Stimulated activated CD4-positive, alpha-beta T cell treated with anti-CD3 and anti-CD28 coated beads, TNF-alpha, amount 100 ng/mL, for 48 hours (primary cell): ENCODE data around the gene LINGO4.
A peak's percentile ranks its signal among the peaks of the same experiment; 100 is the strongest.

Experiments used
- DNase-seq, 3 donors: peaks; one replicate each; pipeline ENCODE4 v3.0.0-alpha.2; 2020; ENCODE audit warnings: low read depth in 3 of 3

The LINGO4 gene

GRCh38 chr1:151834239-151834638 lies 29.0 kb upstream of the LINGO4 start:
- DNase-seq = no peak

DNA sequence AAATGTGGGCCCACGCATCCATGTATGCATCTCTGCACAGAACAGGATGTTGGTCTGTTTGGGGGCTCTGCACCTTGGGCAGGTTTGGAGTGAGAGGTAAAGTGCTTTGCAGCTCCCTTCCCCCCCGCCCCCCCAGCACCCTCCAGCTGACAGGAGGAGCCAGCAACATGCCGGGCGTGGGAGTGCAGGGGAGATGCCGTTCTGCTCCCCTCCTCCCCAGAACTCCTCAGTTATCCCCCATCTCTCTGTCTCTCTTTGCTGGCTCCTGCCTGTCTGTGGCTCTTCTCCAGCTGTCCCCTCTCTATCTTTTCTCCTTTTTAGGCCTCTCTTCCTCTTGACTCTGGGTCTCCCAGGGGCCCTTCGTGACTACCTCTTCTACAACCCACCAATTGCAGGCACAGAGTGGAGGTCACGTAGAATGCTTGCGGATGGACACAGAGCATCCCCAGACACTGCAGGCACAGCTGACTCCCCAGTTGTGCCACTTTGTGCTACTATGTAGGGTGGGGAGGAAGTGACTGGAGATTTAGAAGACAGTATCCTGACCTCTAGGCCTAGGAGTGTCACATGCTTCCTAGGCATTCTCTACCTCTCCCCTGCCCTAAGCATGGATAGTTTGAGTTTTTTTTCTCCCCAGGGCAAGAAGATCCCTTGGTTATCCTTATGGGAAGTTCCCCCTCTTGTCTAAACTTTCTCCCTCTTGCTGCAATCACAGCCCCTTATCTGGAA lies 28.1 kb upstream of the LINGO4 start:
- no peak for DNase-seq

- no peak for DNase-seq
These were observed 27.2 kb upstream of the LINGO4 start for GRCh38 chr1:151832318-151832980.

DNA sequence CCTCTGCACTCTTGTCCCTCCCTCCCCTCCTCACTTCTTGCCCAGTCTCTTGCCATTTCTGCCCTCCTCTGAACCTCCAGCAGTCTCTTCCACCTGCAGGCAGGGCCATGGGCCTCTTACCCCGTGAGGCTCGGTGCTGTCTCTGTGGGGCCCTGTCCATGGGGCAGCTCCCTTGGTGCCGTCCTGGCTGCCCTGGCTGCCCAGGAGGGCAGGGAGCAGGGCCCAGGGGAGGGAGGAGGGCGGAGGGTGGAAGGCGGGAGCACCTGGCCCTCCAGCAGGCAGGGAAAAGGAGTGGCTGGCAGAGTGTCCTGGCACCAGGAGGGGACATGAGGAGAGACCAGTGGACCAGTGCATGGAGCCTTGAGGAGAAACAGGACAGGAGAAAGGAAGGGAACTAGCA lies 26.4 kb upstream of the LINGO4 start, which contains the start of gene RORC:
Gene RORC, minus strand, starts transcription at position 198 of the 400 bp plus-strand sequence. Its CDS starts 38 bp downstream, at position 160.
- no peak for DNase-seq

DNA sequence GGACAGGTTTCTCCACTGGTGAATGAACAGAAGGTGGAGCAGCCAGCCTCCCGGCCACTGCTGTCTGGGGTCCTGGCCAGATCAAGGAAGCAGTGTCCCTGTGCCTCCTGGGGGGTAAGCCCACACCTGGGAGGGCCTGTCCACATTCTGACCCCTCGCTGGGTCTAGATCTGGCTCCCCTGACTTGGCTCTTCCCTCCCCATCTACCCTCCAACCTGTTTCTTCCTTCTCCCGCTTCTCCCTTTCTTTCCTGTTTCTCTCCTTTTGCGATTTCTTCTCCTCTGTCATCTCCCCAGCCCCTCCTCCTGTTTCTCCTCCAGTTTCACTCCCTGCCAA lies 26.0 kb upstream of the LINGO4 start:
- no peak for DNase-seq

DNA sequence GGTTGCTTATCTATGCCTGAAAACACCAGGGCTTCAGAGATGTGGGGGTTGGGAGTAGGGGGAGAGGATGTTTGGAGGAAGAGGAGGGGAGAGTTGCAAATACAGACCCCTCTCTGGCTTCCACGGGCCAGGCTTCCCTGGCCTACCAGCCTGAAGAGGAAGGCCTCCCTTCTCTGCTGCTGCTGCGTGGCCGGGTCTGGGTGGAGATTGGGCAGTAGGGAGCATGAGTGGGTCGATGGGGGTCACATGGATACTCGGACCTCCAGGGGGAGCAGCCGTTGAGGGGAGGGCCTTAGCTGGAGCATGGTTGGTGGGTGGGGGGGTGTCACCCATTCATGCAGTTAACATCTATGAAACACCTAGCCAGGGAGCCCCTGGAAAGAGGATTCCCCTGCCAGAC lies 24.8 kb upstream of the LINGO4 start:
- no peak for DNase-seq

DNA sequence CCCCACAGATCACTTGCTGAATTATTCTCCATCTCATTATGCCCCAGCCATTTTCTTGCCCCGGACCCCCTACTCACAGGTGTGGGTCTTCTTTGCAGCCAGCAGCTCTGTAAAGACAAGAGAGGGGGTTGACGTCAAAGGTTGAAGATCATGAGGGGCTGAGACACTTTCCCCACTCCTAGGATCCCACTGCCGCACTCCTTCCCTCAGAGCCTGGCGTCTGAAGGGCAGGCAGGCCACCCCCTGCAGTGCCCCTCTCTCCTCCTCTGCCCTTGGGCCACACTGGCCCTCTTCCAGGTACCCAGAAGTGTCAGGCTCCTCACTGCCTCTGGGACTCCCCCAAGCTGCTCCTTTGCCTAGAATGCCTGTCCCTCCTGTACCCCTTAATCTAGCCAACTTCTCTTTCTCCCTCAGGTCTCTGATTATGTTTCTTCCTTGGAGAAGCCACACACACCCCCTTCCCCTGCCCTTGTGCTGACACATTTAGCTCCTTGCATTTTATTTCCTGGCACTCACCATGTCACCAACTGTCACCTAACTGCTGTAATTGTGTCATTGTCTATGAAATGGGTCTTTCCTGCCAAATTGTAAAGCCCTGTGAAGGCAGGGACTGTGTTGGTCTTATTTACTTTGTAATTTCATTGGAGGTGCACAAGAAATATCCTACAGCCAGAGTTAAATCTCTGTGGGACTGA lies 24.3 kb upstream of the LINGO4 start:
- DNase-seq = no peak

GRCh38 chr1:151828921-151829320 lies 23.7 kb upstream of the LINGO4 start:
- DNase-seq = no peak

GRCh38 chr1:151827853-151828252 lies 22.6 kb upstream of the LINGO4 start:
- DNase-seq = no peak

- no peak for DNase-seq
These were observed 20.8 kb upstream of the LINGO4 start for GRCh38 chr1:151825751-151826660.

DNA sequence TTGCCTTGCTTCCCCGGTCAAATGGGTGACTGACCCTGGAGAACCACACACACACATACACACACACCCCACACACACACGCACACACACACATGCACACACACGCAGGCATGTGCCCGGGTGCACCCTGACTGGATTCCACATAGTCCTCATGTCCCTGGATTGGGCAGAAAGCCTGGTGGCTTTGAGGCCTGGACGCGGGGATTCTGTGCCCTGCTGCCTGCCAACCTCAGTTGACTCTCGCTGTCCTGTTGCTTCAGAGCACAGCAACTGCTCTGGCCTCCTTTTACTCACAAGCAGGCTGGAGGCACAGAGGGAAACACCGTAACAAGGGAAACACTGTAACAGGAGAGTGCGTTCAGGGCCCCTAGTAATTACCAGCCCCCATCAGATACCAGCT lies 20.0 kb upstream of the LINGO4 start:
- no peak for DNase-seq

DNA sequence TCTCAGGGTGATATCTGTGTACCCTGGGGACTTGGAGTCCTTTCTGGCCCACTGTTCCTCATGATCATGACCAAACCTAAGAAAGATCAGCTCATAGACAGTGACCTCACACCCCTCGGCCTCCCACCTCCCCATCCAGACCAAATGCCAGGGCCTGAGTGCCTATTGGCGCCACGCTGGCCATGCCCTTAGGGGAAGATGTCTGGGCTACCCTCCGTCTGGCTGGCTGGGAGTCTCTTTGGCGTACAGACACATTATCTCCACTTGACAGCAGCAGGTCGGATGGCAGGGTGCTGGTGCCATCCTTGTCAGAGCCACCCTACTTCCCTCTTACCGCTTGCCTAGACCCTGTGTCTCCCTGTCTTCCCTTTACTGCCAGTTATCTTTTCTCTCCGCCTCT lies 18.0 kb upstream of the LINGO4 start:
- DNase-seq = no peak

- peak in 1 of 3 donors; percentile 55 for DNase-seq
These were observed 17.2 kb upstream of the LINGO4 start for GRCh38 chr1:151822404-151822803.

DNA sequence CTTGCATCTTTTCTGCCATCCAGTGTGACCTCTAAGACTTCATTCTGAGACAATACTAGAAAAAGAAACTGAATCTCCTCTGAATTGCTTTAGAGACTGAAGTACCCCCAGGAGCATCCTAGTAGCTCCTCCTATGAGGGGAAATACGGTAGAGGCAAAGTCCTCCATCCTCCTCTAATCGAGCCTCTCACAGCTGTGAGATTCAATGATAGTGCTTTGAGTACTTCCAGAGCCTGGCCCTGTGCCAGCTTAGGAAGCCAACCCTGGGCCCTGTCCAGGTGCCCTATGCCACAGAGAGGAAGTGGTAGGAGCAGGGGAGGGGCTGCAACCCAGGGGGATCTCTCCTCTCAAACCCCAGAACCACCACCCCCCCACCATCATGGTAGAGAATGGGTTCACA lies 15.7 kb upstream of the LINGO4 start:
- no peak for DNase-seq

DNA sequence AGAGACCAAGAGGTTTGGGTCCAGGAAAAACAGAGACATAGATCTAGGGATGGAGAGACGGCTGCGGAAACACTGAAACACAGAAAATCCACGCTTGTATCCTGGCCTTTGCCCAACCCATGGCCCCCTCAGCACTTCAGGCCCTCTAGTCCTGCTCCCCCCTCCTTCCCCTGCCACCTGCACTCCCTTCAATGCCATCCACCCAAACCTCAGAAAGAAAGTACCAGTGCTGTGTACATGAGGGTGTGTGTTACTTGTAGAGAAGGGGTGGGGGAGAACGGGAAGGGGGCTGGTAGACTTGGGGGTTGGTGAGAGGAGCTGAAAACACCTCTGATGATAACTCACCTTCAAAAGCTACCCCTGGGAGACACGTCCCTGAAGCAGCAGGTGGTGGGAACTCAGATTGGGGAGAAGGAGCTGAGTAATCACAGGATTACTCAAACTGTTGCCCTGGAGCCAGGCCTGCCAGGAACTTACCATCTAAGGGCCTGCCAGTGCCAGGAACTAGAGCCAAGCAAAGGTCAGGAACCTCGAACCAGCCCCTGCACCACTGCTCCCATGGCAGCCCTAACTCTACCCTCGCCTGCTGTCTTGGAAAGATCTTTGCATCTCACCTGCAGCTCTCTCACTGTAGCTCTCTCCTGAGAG lies 14.9 kb upstream of the LINGO4 start:
- DNase-seq = peak in 1 of 3 donors; percentile 43

- DNase-seq = no peak
These were observed 14.1 kb upstream of the LINGO4 start for GRCh38 chr1:151819227-151819835.

DNA sequence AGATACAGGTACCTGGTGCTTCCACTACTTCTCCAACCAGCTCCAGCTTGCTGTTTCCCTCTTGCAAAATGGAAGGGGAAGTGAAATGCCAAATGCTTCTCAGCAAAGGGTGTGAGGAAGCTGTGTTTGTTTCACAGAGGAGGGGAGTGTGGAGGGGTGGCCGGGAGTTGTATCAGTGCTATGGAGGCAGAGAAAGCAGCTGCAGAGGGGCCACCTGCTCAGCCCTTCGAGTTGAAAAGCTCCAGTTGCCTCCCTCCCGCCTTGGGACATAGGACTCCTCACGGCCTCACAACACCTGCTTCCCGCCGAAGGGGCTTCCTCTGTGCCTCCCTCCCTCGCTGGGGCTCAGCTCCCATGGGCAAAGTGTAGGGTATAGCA lies 12.1 kb upstream of the LINGO4 start:
- DNase-seq = no peak

DNA sequence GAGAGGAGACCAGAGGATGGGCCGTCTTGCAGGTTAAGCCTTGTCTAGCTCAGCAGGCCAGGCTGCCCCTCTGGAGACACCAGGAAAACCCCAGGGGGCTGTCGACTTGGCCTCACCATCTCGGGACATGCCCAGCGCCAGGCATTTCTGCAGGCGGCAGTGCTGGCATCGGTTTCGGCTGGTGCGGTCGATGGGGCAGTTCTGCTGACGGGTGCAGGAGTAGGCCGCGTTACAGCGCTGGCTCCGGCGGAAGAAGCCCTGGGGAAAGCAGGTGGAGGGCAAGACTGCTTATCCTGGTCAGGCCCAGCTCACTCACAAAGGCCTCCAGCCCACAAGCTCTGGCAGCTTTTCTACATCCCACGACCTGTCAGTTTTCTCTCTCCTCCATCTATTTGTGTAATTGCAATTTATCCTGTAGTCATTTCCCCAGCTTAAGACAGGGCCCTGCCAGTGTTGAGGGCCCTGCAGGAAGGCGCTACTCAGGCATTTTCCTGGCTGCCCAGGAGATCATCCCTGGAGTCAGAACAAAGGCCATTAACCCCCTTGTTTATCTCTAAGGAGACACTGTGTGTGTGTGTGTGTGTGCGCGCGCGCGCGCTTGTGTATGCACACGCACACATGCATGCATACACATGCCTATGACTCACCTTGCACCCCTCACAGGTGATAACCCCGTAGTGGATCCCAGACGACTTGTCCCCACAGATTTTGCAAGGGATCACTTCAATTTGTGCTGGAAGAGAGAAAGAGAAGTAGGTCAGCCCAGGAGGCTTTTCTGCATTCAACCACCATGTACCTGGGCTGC lies 11.5 kb upstream of the LINGO4 start:
- no peak for DNase-seq

DNA sequence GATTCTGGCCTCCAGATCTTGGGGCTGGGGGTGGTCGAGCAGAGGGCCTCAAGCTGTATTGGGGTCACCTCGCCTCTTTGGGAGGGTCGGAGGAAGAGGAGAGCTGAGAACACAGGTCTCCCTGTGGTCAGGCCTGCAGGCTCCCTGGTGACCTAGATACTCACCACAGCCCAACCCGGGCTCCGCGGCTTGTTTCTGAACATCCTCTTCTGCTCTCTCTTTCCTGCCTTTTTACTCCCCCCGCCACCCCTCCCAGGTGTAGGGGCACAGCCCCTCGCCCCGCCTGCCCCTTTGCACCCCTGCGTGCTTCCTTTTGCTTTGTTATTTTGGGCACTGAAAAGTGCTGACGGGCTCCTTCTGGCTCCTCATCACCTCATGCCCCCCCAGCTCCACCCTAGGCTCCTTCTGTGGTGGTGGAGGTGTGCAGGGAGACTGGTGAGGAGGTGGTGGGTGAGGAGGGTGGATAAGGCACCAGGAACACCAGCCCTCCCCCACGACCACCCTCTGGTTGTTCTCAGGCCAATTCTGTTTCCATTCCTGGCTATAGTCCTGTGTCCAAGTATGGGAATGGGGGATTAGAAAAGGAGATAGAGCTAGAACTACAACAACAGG lies 10.6 kb upstream of the LINGO4 start:
- DNase-seq = no peak
